NCI-H510A treated with DMSO at 0.1 percent for 48 hours (cell line): ENCODE measurements around the gene PTPRN2.
"Not testable (repeated sequence)": the region's sequence is repeated elsewhere in the genome, so short reads cannot be mapped to it uniquely, and the experiment has no call there.

ENCODE experiments used
- DNase-seq: peaks from one replicate; lab custom pipeline; 2025; lab: John Stamatoyannopoulos, UW

The PTPRN2 gene

GRCh38 chr7:157516911-157517781 lies 1070.5 kb downstream of the PTPRN2 start:
- DNase-seq = no peak

GRCh38 chr7:157516311-157516710 lies 1071.3 kb downstream of the PTPRN2 start:
- no peak for DNase-seq

- no peak for DNase-seq
Observed at GRCh38 chr7:157515342-157516041, 1072.1 kb downstream of the PTPRN2 start.

- no peak for DNase-seq
Observed at GRCh38 chr7:157514746-157515145, 1072.9 kb downstream of the PTPRN2 start.

- no peak for DNase-seq
Observed at GRCh38 chr7:157514306-157514705, 1073.3 kb downstream of the PTPRN2 start.

- no peak for DNase-seq
Observed at GRCh38 chr7:157513682-157514081, 1073.9 kb downstream of the PTPRN2 start.

- DNase-seq = no peak
Observed at GRCh38 chr7:157513162-157513621, 1074.4 kb downstream of the PTPRN2 start.

- DNase-seq = no peak
Observed at GRCh38 chr7:157509226-157509625, 1078.4 kb downstream of the PTPRN2 start.

- DNase-seq = no peak
Observed at GRCh38 chr7:157508477-157508881, 1079.1 kb downstream of the PTPRN2 start.

- no peak for DNase-seq
Observed at GRCh38 chr7:157507987-157508386, 1079.6 kb downstream of the PTPRN2 start.

GRCh38 chr7:157506268-157506667 lies 1081.4 kb downstream of the PTPRN2 start:
- DNase-seq = no peak

GRCh38 chr7:157505646-157506045 lies 1082.0 kb downstream of the PTPRN2 start:
- no peak for DNase-seq

- DNase-seq = no peak
Observed at GRCh38 chr7:157503229-157503628, 1084.4 kb downstream of the PTPRN2 start.

- no peak for DNase-seq
Observed at GRCh38 chr7:157502701-157503111, 1084.9 kb downstream of the PTPRN2 start.

GRCh38 chr7:157501581-157501980 lies 1086.0 kb downstream of the PTPRN2 start:
- no peak for DNase-seq

GRCh38 chr7:157500989-157501540 lies 1086.6 kb downstream of the PTPRN2 start:
- DNase-seq = not testable (repeated sequence)

- no peak for DNase-seq
Observed at GRCh38 chr7:157500171-157500960, 1087.3 kb downstream of the PTPRN2 start.

- no peak for DNase-seq
Observed at GRCh38 chr7:157499835-157500153, 1087.8 kb downstream of the PTPRN2 start.

- DNase-seq = no peak
Observed at GRCh38 chr7:157499121-157499834, 1088.3 kb downstream of the PTPRN2 start.

GRCh38 chr7:157498657-157499056 lies 1089.0 kb downstream of the PTPRN2 start:
- no peak for DNase-seq
